Neural progenitor cell (in vitro differentiated cells): Measurements from ENCODE around the gene ZNF20.

Source experiments
- EZH2 ChIP-seq: fragments of 200-600 bp; sonication (generic); IDR thresholded peaks from 2 replicates; pipeline ENCODE4 v1.6.1; 2017; ENCODE audit warnings: antibody characterized with exemption, mild to moderate bottlenecking, moderate library complexity
- EZH2phosphoT487 ChIP-seq: fragments of 200-600 bp; sonication (generic); IDR thresholded peaks from 2 replicates; pipeline ENCODE4 v1.6.1; 2017; ENCODE audit warnings: antibody characterized with exemption
- TF ChIP-seq, protein P1 (sequence below): fragments of 200-600 bp; sonication (generic); IDR thresholded peaks from 2 replicates; pipeline ENCODE4 v1.5.1; 2017; ENCODE audit warnings: antibody characterized with exemption, mild to moderate bottlenecking

- TF ChIP-seq, protein P1, sequence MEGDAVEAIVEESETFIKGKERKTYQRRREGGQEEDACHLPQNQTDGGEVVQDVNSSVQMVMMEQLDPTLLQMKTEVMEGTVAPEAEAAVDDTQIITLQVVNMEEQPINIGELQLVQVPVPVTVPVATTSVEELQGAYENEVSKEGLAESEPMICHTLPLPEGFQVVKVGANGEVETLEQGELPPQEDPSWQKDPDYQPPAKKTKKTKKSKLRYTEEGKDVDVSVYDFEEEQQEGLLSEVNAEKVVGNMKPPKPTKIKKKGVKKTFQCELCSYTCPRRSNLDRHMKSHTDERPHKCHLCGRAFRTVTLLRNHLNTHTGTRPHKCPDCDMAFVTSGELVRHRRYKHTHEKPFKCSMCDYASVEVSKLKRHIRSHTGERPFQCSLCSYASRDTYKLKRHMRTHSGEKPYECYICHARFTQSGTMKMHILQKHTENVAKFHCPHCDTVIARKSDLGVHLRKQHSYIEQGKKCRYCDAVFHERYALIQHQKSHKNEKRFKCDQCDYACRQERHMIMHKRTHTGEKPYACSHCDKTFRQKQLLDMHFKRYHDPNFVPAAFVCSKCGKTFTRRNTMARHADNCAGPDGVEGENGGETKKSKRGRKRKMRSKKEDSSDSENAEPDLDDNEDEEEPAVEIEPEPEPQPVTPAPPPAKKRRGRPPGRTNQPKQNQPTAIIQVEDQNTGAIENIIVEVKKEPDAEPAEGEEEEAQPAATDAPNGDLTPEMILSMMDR, result no peak
- TF ChIP-seq EZH2, result no peak
- no peak for TF ChIP-seq EZH2phosphoT487
Observed at GRCh38 chr19:12145348-12145747, 5.2 kb upstream of the ZNF20 start.
